Neural cell (in vitro differentiated cells): ENCODE results near the gene RABGGTA.

ENCODE experiments used
- EP300 ChIP-seq: fragments of 450-650 bp; conservative IDR thresholded peaks from 2 replicates; pipeline ENCODE4 v1.6.1; 2014; ENCODE audit warnings: antibody characterized with exemption, mild to moderate bottlenecking, moderate library complexity; ENCODE audit not compliant: poor library complexity, severe bottlenecking
- EZH2 ChIP-seq: fragments of 200-600, 300-800 bp; shearing (Covaris generic), sonication (generic); IDR thresholded peaks from 2 replicates; pipeline ENCODE4 v1.6.1; 2014; ENCODE audit warnings: antibody characterized with exemption, low read length, borderline replicate concordance, mild to moderate bottlenecking; ENCODE audit not compliant: insufficient read depth, poor library complexity, severe bottlenecking
- MXI1 ChIP-seq: fragments of 450-650 bp; conservative IDR thresholded peaks from 2 replicates; pipeline ENCODE4 v1.6.1; 2014; ENCODE audit warnings: antibody characterized with exemption, mild to moderate bottlenecking; ENCODE audit not compliant: poor library complexity, severe bottlenecking
- POLR2AphosphoS5 ChIP-seq: IDR thresholded peaks from 2 replicates; pipeline ENCODE4 v1.6.1; 2012
- RAD21 ChIP-seq: fragments of 450-650 bp; conservative IDR thresholded peaks from 2 replicates; pipeline ENCODE4 v1.6.1; 2014; ENCODE audit warnings: antibody characterized with exemption, mild to moderate bottlenecking, moderate library complexity
- SMC3 ChIP-seq: fragments of 450-650 bp; conservative IDR thresholded peaks from 2 replicates; pipeline ENCODE4 v1.6.1; 2014; ENCODE audit warnings: antibody characterized with exemption, mild to moderate bottlenecking, moderate library complexity; ENCODE audit not compliant: poor library complexity
- TAF1 ChIP-seq: IDR thresholded peaks from 2 replicates; pipeline ENCODE4 v1.6.1; 2012; ENCODE audit warnings: low read depth
- TF ChIP-seq, protein P1 (sequence below): fragments of 450-650 bp; IDR thresholded peaks from 2 replicates; pipeline ENCODE4 v1.5.1; 2014; ENCODE audit warnings: antibody characterized with exemption, mild to moderate bottlenecking, moderate library complexity; ENCODE audit not compliant: poor library complexity, severe bottlenecking
- TF ChIP-seq, protein P2 (sequence below): IDR thresholded peaks from 2 replicates; pipeline ENCODE4 v1.6.1; 2012; ENCODE audit warnings: borderline replicate concordance

DNA sequence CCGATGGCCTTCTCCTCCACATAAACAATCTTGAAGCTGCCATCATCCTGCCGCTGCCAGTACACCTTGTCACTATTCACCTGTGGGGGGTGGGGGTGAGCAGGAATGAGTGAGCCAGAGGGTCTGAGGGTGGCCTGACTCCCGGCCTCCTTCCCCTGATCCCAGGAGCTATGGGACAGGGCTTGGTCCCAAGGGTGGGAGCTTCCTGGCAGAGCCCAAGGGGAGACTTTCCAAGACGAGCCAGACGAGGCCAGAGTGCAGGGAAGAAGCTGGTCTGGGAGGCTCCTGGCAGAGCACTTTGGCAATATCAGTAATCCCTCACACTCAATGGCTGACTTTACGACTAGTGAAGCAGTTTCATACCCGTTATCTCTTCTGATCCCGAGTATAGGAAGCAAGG lies 16.0 kb downstream of the RABGGTA start:
- TF ChIP-seq, protein P1, sequence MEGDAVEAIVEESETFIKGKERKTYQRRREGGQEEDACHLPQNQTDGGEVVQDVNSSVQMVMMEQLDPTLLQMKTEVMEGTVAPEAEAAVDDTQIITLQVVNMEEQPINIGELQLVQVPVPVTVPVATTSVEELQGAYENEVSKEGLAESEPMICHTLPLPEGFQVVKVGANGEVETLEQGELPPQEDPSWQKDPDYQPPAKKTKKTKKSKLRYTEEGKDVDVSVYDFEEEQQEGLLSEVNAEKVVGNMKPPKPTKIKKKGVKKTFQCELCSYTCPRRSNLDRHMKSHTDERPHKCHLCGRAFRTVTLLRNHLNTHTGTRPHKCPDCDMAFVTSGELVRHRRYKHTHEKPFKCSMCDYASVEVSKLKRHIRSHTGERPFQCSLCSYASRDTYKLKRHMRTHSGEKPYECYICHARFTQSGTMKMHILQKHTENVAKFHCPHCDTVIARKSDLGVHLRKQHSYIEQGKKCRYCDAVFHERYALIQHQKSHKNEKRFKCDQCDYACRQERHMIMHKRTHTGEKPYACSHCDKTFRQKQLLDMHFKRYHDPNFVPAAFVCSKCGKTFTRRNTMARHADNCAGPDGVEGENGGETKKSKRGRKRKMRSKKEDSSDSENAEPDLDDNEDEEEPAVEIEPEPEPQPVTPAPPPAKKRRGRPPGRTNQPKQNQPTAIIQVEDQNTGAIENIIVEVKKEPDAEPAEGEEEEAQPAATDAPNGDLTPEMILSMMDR: no peak
- TF ChIP-seq RAD21 (no peak), EZH2 (no peak), EP300 (no peak), POLR2AphosphoS5 (no peak), TAF1 (no peak), SMC3 (no peak), MXI1 (no peak)
- TF ChIP-seq, protein P2, sequence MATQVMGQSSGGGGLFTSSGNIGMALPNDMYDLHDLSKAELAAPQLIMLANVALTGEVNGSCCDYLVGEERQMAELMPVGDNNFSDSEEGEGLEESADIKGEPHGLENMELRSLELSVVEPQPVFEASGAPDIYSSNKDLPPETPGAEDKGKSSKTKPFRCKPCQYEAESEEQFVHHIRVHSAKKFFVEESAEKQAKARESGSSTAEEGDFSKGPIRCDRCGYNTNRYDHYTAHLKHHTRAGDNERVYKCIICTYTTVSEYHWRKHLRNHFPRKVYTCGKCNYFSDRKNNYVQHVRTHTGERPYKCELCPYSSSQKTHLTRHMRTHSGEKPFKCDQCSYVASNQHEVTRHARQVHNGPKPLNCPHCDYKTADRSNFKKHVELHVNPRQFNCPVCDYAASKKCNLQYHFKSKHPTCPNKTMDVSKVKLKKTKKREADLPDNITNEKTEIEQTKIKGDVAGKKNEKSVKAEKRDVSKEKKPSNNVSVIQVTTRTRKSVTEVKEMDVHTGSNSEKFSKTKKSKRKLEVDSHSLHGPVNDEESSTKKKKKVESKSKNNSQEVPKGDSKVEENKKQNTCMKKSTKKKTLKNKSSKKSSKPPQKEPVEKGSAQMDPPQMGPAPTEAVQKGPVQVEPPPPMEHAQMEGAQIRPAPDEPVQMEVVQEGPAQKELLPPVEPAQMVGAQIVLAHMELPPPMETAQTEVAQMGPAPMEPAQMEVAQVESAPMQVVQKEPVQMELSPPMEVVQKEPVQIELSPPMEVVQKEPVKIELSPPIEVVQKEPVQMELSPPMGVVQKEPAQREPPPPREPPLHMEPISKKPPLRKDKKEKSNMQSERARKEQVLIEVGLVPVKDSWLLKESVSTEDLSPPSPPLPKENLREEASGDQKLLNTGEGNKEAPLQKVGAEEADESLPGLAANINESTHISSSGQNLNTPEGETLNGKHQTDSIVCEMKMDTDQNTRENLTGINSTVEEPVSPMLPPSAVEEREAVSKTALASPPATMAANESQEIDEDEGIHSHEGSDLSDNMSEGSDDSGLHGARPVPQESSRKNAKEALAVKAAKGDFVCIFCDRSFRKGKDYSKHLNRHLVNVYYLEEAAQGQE: no peak
